A673 (cell line): ENCODE results near the gene DHRS13. TPM values are rescaled to one million over a fixed set of nuclear protein-coding genes. Genes with fewer than 3 reads are reported as not detected.
A peak's percentile ranks its signal among the peaks of the same experiment; 100 is the strongest.
"Not testable (repeated sequence)": the region's sequence is repeated elsewhere in the genome, so short reads cannot be mapped to it uniquely, and the experiment has no call there.

Experiments
- BruUV-seq: library from RNA; stranded (reverse); fragments of 400-500 nt; replicated peaks from 2 replicates; lab custom pipeline; 2021; lab: Mats Ljungman, UMichigan
- CTCF ChIA-PET: fragments of 300-600 bp; sonication (Branson Sonifier 250); formaldehyde crosslinking; loops from one replicate; lab custom pipeline; 2022; ENCODE audit warnings: antibody characterized with exemption; lab: Charles Lee
- POLR2A ChIA-PET: fragments of 300-600 bp; sonication (Branson Sonifier 250); formaldehyde crosslinking; loops from one replicate; lab custom pipeline; 2022; ENCODE audit warnings: antibody characterized with exemption; ENCODE audit not compliant: low non-redundant PET; lab: Charles Lee
- DNase-seq: peaks from one replicate; pipeline ENCODE4 v3.0.0-alpha.2; 2015; ENCODE audit warnings: low spot score
- H3K27ac ChIP-seq: fragments of 200-600 bp; sonication (generic); 2 replicates; pipeline ENCODE4 v1.5.1; 2016; ENCODE audit warnings: mixed run types, low read depth, mild to moderate bottlenecking, mixed read lengths, antibody characterized with exemption, low read length; ENCODE audit not compliant: poor library complexity, severe bottlenecking
- H3K27me3 ChIP-seq: fragments of 200-600 bp; sonication (generic); replicated peaks from 2 replicates; pipeline ENCODE4 v1.6.1; 2017; ENCODE audit warnings: mixed run types, low read depth, mild to moderate bottlenecking, mixed read lengths, antibody characterized with exemption, low read length; ENCODE audit not compliant: insufficient read depth, poor library complexity
- H3K36me3 ChIP-seq: fragments of 200-600 bp; sonication (generic); 2 replicates; pipeline ENCODE4 v1.6.1; 2016; ENCODE audit warnings: mixed run types, mild to moderate bottlenecking, mixed read lengths, antibody characterized with exemption, low read length; ENCODE audit not compliant: insufficient read depth, poor library complexity, severe bottlenecking
- H3K4me1 ChIP-seq: fragments of 200-600 bp; sonication (generic); 2 replicates; pipeline ENCODE4 v1.6.1; 2017; ENCODE audit warnings: mixed run types, mild to moderate bottlenecking, mixed read lengths, antibody characterized with exemption, low read length; ENCODE audit not compliant: insufficient read depth, poor library complexity, severe bottlenecking
- H3K4me3 ChIP-seq: fragments of 200-600 bp; sonication (generic); 2 replicates; pipeline ENCODE4 v1.5.1; 2016; ENCODE audit warnings: low read depth, mixed run types, mild to moderate bottlenecking, mixed read lengths, low read length; ENCODE audit not compliant: poor library complexity, severe bottlenecking
- H3K9me3 ChIP-seq: fragments of 200-600 bp; sonication (generic); 2 replicates; pipeline ENCODE4 v1.6.1; 2016; ENCODE audit warnings: mixed run types, low read depth, mild to moderate bottlenecking, mixed read lengths, antibody characterized with exemption, low read length; ENCODE audit not compliant: poor library complexity, severe bottlenecking
- EZH2 ChIP-seq: fragments of 200-600 bp; sonication (generic); IDR thresholded peaks from 2 replicates; pipeline ENCODE4 v1.6.1; 2017; ENCODE audit warnings: borderline replicate concordance, low read depth, mild to moderate bottlenecking, mixed read lengths, antibody characterized with exemption, low read length; ENCODE audit not compliant: poor library complexity, severe bottlenecking
- intact Hi-C: fragments of 100-400 bp; cut with micrococcal nuclease; formaldehyde crosslinking; loops from one replicate; pipeline ENCODE4 v1.10.0; 2022; ENCODE audit not compliant: unreplicated experiment
- total RNA-seq: library from RNA; stranded (reverse); gene quantifications from 2 replicates; pipeline ENCODE4 v1.2.3, GENCODE V29; 2021
- TF ChIP-seq, protein P1 (sequence below): fragments of 300-800, 200-600 bp; sonication (generic); conservative IDR thresholded peaks from 2 replicates; pipeline ENCODE4 v1.5.1; 2017; ENCODE audit warnings: low read depth, mild to moderate bottlenecking, antibody characterized with exemption, low read length, moderate library complexity, mixed read lengths

DHRS13 gene
- total RNA-seq, 1 experiment from 2014 or later, result 41.9 TPM

DNA sequence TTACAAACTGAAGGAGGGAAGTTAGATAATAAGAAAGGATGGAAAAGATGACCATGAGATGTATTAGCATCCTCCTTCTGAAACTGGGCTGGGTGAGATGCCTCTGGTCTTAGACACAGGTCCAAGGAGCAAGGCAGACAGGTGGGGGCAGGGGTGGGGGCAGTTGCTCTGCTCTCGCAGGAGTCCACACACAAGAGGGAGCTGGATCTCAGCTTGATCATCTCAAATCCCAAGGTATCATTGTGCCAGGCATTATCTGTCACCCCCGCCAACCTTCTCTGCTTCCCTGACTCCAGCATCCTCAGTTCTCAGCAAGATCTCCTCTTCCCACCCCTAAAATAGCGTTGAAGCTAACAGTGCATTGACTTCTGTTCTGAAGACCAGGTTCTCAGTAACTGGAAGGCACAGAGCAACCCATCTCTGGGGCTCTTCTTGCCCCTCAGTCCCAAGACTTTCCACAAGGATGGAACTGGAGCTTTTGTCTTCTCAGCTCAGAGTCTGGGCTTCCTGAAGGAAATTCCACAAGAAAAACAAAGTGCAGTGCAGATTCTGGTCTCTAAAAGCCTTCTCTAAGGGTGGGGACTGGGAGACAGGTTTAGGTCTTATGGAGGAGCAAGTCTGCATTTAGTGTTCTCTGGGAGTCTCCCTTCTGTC, 7.0 kb downstream of the DHRS13 start:
- Histone ChIP-seq H3K27me3 (no peaks in the 10 kb centered on the region), H3K36me3 (peaks cover 7% of the 10 kb centered on the region), H3K27ac (peak overlapping the region; percentile 92), H3K4me1 (peaks cover 34% of the 10 kb centered on the region), H3K9me3 (no peaks in the 10 kb centered on the region), H3K4me3 (peak overlapping the region; percentile 85)
- DNase-seq, result no peak
- ChIA-PET POLR2A (no interaction called here), CTCF (interaction anchor here (0.5 to 1.2 kb wide), 3 partner anchors 47 to 169 kb away, joined by 3 read pairs; partner anchors contain the start of gene PHF12)
- no peak for TF ChIP-seq EZH2
- TF ChIP-seq, protein P1, sequence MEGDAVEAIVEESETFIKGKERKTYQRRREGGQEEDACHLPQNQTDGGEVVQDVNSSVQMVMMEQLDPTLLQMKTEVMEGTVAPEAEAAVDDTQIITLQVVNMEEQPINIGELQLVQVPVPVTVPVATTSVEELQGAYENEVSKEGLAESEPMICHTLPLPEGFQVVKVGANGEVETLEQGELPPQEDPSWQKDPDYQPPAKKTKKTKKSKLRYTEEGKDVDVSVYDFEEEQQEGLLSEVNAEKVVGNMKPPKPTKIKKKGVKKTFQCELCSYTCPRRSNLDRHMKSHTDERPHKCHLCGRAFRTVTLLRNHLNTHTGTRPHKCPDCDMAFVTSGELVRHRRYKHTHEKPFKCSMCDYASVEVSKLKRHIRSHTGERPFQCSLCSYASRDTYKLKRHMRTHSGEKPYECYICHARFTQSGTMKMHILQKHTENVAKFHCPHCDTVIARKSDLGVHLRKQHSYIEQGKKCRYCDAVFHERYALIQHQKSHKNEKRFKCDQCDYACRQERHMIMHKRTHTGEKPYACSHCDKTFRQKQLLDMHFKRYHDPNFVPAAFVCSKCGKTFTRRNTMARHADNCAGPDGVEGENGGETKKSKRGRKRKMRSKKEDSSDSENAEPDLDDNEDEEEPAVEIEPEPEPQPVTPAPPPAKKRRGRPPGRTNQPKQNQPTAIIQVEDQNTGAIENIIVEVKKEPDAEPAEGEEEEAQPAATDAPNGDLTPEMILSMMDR, result no peak
- BruUV-seq, result no TSS peak
- intact Hi-C loops, result loop anchor here (5.0 kb wide), 2 partner anchors 44 to 169 kb away; partner anchors contain the start of genes NEK8 and TLCD1

DNA sequence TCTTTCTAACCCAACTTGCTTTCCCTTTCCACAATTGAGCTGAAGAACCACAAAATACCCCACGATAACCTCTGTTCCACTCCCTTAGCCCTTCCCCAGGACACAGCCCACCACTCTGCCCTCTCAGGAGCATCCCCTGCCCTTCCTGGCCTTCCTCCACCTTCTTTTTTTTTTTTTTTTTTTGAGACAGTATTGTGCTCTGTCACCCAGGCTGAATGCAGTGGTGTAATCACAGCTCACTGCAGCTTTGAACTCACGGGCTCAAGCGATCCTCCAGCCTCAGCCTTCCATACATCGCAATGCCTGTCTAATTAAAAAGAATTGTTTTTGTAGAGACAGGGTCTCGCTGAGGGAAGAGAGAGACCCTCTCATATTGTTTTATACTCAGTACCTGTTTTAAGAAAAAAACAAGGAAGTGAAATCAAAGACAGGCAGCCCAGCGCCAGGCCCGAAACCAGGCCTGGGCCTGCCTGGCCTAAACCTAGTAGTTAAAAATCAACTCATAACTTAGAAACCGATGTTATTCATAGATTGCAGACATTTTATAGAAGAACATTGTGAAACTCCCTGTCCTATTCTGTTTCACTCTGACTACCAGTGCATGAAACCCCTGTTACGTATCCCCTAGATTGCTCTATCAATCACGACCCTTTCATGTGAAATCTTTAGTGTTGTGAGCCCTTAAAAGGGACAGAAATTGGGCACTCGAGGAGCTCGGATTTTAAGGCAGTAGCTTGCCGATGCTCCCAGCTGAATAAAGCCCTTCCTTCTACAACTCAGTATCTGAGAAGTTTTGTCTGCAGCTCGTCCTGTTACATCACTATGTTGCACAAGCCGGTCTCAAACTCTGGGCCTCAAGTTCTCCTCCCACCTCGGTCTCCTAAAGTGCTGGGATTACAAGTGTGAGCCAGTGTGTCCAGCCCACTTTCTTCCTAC, 9.4 kb downstream of the DHRS13 start:
- CTCF ChIA-PET, result interaction anchor here (0.6 to 1.3 kb wide), 4 partner anchors 9 to 409 kb away, joined by 3 to 7 read pairs (median 4); no protein-coding TSS in a partner anchor
- intact Hi-C loops, result not testable (repeated sequence)
- H3K27ac ChIP-seq, result peak overlapping the region; percentile 54

DNA sequence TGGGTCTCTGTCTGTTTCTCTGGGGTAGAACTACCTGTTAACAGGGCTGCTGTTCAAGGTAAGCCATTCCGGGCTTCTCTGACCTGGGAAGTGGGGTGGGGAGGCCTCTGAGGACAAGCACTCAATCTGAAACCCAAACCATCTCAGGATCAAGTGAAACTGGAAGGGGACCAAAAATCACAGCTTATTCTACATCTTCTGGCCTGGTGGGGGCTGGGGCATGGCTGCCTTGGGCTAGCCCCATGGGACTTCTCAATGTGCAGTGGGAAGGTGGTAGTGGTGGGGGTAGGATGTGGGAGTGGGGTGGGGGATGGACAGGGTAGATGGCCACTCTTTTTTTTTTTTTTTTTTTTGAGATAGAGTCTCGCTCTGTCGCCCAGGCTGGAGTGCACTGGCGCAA, 10.9 kb downstream of the DHRS13 start:
- ChIA-PET POLR2A (interaction anchor here (0.5 to 0.6 kb wide), 2 partner anchors 141 to 149 kb away, joined by 3 to 7 read pairs; no protein-coding TSS in a partner anchor), CTCF (interaction anchor here (0.7 kb wide), 1 partner anchor 165 kb away, joined by 9 read pairs; no protein-coding TSS in a partner anchor)
- no peak overlapping the region for H3K4me3 ChIP-seq
- no peak for DNase-seq
- BruUV-seq, result no TSS peak
- H3K9me3 ChIP-seq, result no peaks in the 10 kb centered on the region
- H3K36me3 ChIP-seq, result no peaks in the 10 kb centered on the region
- intact Hi-C loops, result no loop called here
- TF ChIP-seq, protein P1, result no peak
- TF ChIP-seq EZH2, result no peak
- H3K27me3 ChIP-seq, result no peaks in the 10 kb centered on the region
- H3K4me1 ChIP-seq, result peaks cover 22% of the 10 kb centered on the region
- peak overlapping the region; percentile 30 for H3K27ac ChIP-seq

More for the DNA sequence above, 9.4 kb downstream of the DHRS13 start:
- peaks cover 32% of the 10 kb centered on the region for H3K4me1 ChIP-seq
- BruUV-seq, H3K27me3 ChIP-seq, DNase-seq, H3K9me3 ChIP-seq, H3K36me3 ChIP-seq, H3K4me3 ChIP-seq: not testable (repeated sequence)
- POLR2A ChIA-PET, result interaction anchor here (0.6 kb wide), 1 partner anchor 71 kb away, joined by 3 read pairs; no protein-coding TSS in a partner anchor
